ENCODE results near the gene PIGA. TPM values are rescaled to one million over a fixed set of nuclear protein-coding genes. Genes with fewer than 3 reads are reported as not detected.

PIGA gene
- total RNA-seq, 1 donor from 2014 or later, result 8.2 TPM

DNA sequence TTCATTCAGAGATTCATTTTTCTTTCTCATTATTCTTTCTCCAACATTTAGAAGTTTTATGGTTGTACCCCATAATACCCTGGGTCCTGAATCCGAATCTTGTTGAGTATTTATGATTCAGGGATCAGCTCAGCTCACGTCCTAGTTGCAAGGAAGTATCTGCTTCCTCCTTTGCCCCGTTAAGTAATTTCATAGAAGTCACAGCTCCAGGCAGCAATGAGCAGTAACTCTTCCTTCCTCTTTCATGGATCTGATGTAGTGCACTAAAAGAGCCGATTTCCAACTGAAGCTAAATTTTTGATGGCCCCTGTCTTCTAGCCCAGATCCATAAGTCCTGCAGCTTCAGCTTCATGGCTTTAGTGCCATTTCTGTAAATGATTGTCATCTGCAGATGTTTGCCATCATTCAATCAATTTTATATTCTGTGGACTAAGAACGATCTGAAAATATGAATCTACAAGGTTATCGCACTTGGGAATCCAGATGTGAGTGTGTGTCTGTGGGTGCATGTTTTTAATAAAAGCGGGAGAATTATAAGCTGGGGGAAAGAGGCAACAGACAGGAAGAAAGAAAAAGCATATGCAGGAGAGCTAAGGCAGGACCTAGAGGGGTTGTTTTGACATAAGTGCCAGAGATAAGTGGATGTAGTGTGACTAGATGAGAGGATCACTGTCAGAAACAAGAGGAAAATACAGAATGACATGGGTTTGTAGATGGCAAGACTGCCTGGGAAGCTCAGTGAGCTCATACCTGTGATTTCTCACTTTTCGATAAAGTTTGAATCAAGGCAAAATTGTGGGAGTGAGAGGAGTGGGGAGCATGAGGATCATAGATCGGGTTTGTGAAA lies 31.4 kb upstream of the PIGA start:
- no peaks in the 10 kb centered on the region for H3K27me3 Mint-ChIP-seq (ENCODE audit: low read depth)
- no peak for TF ChIP-seq CTCF (IDR thresholded peaks at IDR 0.05)
- no peaks in the 10 kb centered on the region for H3K4me1 Mint-ChIP-seq (ENCODE audit: low read depth)
- no peaks in the 10 kb centered on the region for H3K9me3 Mint-ChIP-seq (ENCODE audit: low read depth)
- no peak for DNase-seq (ENCODE audit: low spot score)
- H3K27ac Mint-ChIP-seq (ENCODE audit: unreplicated experiment), result no peak overlapping the region
- no peaks in the 10 kb centered on the region for H3K36me3 Mint-ChIP-seq (ENCODE audit: low read depth)
- H3K4me3 Mint-ChIP-seq (ENCODE audit: unreplicated experiment), result no peak overlapping the region

DNA sequence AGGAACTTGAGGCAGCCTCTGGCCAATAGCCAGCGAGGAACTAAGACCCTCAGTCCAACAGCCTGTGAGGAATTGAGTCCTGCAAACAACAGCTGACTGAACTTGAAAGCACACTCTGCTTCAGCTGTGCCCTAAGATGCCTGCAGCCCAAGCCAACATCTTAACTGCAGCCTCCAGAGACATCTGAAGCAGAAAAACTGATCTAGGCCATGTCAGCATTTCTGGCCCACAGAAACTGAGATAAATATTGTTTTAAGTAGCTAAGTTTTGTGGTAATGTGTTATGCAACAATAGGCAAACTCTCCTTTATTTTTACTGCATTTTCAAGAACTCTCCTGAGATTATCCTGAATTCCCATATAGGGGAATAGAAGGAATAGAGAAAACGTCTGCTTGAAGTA lies 24.4 kb upstream of the PIGA start:
- peaks cover 5% of the 10 kb centered on the region for H3K9me3 Mint-ChIP-seq (ENCODE audit: low read depth)
- H3K27me3 Mint-ChIP-seq (ENCODE audit: low read depth), result no peaks in the 10 kb centered on the region
- H3K4me3 Mint-ChIP-seq (ENCODE audit: unreplicated experiment), result no peak overlapping the region
- H3K36me3 Mint-ChIP-seq (ENCODE audit: low read depth), result no peaks in the 10 kb centered on the region
- no peak for DNase-seq (ENCODE audit: low spot score)
- TF ChIP-seq CTCF (IDR thresholded peaks at IDR 0.05), result no peak
- no peak overlapping the region for H3K27ac Mint-ChIP-seq (ENCODE audit: unreplicated experiment)
- H3K4me1 Mint-ChIP-seq (ENCODE audit: low read depth), result no peaks in the 10 kb centered on the region

DNA sequence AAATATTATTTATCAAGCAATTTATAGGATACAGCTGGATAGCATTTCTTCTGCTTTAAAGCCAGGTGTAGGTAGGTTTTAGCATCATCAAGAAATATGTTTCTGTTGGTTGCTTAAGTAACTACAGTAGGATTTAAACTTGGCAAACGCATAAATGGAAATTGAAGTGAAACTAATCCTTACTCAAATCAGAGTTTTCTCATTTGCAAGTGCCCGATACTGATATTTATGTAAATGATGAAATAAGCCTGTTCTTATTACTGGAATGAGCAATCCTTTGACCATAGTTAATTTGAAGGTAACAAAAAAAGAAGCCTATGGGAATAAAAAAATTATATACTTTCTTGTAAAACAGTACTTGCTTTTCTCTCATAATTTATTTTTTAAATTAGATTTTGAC lies 23.2 kb upstream of the PIGA start:
- H3K9me3 Mint-ChIP-seq (ENCODE audit: low read depth), result peaks cover 5% of the 10 kb centered on the region
- TF ChIP-seq CTCF (IDR thresholded peaks at IDR 0.05), result no peak
- no peaks in the 10 kb centered on the region for H3K4me1 Mint-ChIP-seq (ENCODE audit: low read depth)
- DNase-seq (ENCODE audit: low spot score), result no peak
- H3K36me3 Mint-ChIP-seq (ENCODE audit: low read depth), result no peaks in the 10 kb centered on the region
- H3K4me3 Mint-ChIP-seq (ENCODE audit: unreplicated experiment), result no peak overlapping the region
- no peak overlapping the region for H3K27ac Mint-ChIP-seq (ENCODE audit: unreplicated experiment)
- no peaks in the 10 kb centered on the region for H3K27me3 Mint-ChIP-seq (ENCODE audit: low read depth)

DNA sequence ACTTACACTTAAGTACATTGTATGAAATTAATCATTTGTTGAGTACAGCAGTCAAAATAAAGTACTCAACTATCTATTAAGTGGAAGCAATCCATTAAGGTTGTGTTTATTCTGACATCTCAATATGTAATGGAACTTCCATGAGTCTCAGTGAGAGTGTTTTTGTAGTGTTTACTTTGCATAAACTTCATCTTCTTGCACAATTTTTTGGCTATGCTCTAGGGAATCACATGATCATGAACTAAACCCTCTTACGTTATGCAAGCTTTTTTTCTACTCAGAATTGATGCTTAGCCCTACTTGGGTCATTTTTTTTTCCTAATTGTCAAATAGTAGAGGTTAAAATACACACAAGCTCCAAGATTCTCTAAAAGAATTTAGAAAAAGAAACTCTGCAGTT lies 21.1 kb upstream of the PIGA start:
- no peak overlapping the region for H3K27ac Mint-ChIP-seq (ENCODE audit: unreplicated experiment)
- H3K9me3 Mint-ChIP-seq (ENCODE audit: low read depth), result peaks cover 5% of the 10 kb centered on the region
- H3K36me3 Mint-ChIP-seq (ENCODE audit: low read depth), result no peaks in the 10 kb centered on the region
- H3K27me3 Mint-ChIP-seq (ENCODE audit: low read depth), result no peaks in the 10 kb centered on the region
- no peak overlapping the region for H3K4me3 Mint-ChIP-seq (ENCODE audit: unreplicated experiment)
- no peaks in the 10 kb centered on the region for H3K4me1 Mint-ChIP-seq (ENCODE audit: low read depth)
- no peak for DNase-seq (ENCODE audit: low spot score)
- no peak for TF ChIP-seq CTCF (IDR thresholded peaks at IDR 0.05)

DNA sequence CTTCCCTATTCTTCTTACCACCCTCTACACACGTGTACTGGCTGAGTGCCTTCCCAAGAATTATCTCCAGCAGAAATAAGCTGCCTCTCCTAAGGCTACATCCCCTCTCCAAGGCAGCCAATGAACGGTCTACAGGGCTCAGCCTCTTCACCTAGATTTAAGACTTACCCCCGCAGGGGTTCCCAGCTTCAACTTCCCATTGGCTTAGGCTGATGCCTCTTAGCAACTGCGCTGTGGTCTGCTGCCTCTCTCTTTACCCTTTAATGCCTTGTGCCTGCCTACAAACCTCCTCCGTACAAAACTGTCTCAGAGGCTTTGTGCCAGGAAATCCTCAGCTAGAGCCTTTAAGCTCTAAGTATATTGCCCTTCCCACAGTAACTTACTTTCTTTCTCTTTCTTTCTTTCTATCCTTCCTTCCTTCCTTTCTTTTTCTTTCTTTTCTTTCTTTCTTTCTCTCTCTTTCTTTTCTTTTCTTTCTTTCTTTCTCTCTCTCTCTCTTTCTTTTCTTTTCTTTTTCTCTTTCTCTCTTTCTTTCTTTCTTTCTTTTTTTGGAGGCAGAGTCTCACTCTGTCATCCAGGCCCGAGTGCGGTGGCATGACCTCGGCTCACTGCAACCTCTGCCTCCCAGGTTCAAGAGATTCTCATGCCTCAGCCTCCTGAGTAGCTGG lies 15.1 kb upstream of the PIGA start:
- DNase-seq (ENCODE audit: low spot score), result no peak
- Mint-ChIP-seq H3K27me3 (ENCODE audit: low read depth) (peaks cover 4% of the 10 kb centered on the region), H3K27ac (ENCODE audit: unreplicated experiment) (no peak overlapping the region), H3K36me3 (ENCODE audit: low read depth) (no peaks in the 10 kb centered on the region), H3K4me3 (ENCODE audit: unreplicated experiment) (no peak overlapping the region), H3K9me3 (ENCODE audit: low read depth) (no peaks in the 10 kb centered on the region), H3K4me1 (ENCODE audit: low read depth) (no peaks in the 10 kb centered on the region)
- TF ChIP-seq CTCF (IDR thresholded peaks at IDR 0.05), result no peak
